CD14-positive monocyte (primary cell): Measurements from ENCODE around the gene ISY1. TPM values are rescaled to one million over a fixed set of nuclear protein-coding genes. Genes with fewer than 3 reads are reported as not detected.
"Not testable (repeated sequence)": the region's sequence is repeated elsewhere in the genome, so short reads cannot be mapped to it uniquely, and the experiment has no call there.

Experiments used
- DNase-seq, 3 donors: peaks; one replicate each; pipeline ENCODE4 v3.0.0-alpha.2; 2011 to 2022
- H2AFZ ChIP-seq: 2 replicates; pipeline ENCODE4 v1.6.0; 2012; ENCODE audit warnings: mild to moderate bottlenecking, low read depth, low read length, inconsistent platforms; ENCODE audit not compliant: insufficient read depth, poor library complexity, severe bottlenecking
- H3K27ac ChIP-seq, 2 donors: 1 replicate in 1 of 2; 2 replicates in 1 of 2; pipeline ENCODE4 v1.5.1; 2012 to 2013; ENCODE audit warnings: low read length in 2 of 2, control low read depth in 1 of 2, inconsistent platforms in 1 of 2, low read depth in 1 of 2, mild to moderate bottlenecking in 1 of 2
- H3K27me3 ChIP-seq, 2 donors: one replicate each; pipeline versions ENCODE4 v1.6.0 to v1.6.1; 2011 to 2013; ENCODE audit warnings: low read length in 2 of 2; ENCODE audit not compliant: control insufficient read depth in 2 of 2, insufficient read depth in 2 of 2
- H3K36me3 ChIP-seq, 2 donors: replicated peaks in 1 of 2; 1 replicate in 1 of 2; 2 replicates in 1 of 2; pipeline versions ENCODE4 v1.5.1 to v1.6.1; 2012 to 2013; ENCODE audit warnings: low read length in 2 of 2, control low read depth in 1 of 2, inconsistent platforms in 1 of 2, mild to moderate bottlenecking in 1 of 2; ENCODE audit not compliant: insufficient read depth in 2 of 2, control insufficient read depth in 1 of 2
- H3K4me1 ChIP-seq, 2 donors: 1 replicate in 1 of 2; 2 replicates in 1 of 2; pipeline versions ENCODE4 v1.5.1 to v1.6.1; 2012 to 2013; ENCODE audit warnings: low read length in 2 of 2, control low read depth in 1 of 2, inconsistent platforms in 1 of 2, mild to moderate bottlenecking in 1 of 2, moderate library complexity in 1 of 2; ENCODE audit not compliant: insufficient read depth in 2 of 2, control insufficient read depth in 1 of 2
- H3K4me2 ChIP-seq: replicated peaks from 2 replicates; pipeline ENCODE3; 2012; ENCODE audit warnings: low read length, moderate library complexity, mild to moderate bottlenecking; ENCODE audit not compliant: poor library complexity, severe bottlenecking; ENCODE audit errors: extremely low read depth
- H3K4me3 ChIP-seq, 3 experiments: fragments of 200-600 bp in 1 of 3; sonication (generic) in 1 of 3; replicated peaks in 1 of 3; 1 replicate in 2 of 3; 2 replicates in 1 of 3; pipeline ENCODE4 v1.5.1; 2011 to 2013; ENCODE audit warnings: low read length in 3 of 3, mild to moderate bottlenecking in 3 of 3, control low read depth in 2 of 3, low read depth in 2 of 3, inconsistent platforms in 1 of 3, moderate library complexity in 1 of 3
- H3K79me2 ChIP-seq: 2 replicates; pipeline ENCODE4 v1.6.0; 2012; ENCODE audit warnings: mild to moderate bottlenecking, control low read depth, inconsistent platforms, low read length, moderate library complexity; ENCODE audit not compliant: insufficient read depth
- H3K9ac ChIP-seq: 2 replicates; pipeline ENCODE4 v1.6.0; 2017; ENCODE audit warnings: low read length, mild to moderate bottlenecking; ENCODE audit not compliant: insufficient read depth, poor library complexity, severe bottlenecking
- H3K9me3 ChIP-seq, 2 donors: replicated peaks in 1 of 2; 1 replicate in 1 of 2; 2 replicates in 1 of 2; pipeline versions ENCODE4 v1.5.1 to v1.6.1; 2012 to 2013; ENCODE audit warnings: low read length in 2 of 2, control low read depth in 1 of 2; ENCODE audit not compliant: control insufficient read depth in 1 of 2, insufficient read depth in 1 of 2
- H4K20me1 ChIP-seq: 2 replicates; pipeline ENCODE4 v1.6.0; 2012; ENCODE audit warnings: mild to moderate bottlenecking, low read length, control low read depth, moderate library complexity; ENCODE audit not compliant: insufficient read depth
- H3K27ac Mint-ChIP-seq, 7 donors: one replicate each; pipeline ENCODE4 v1.8.0; 2020; ENCODE audit warnings: mild to moderate bottlenecking in 7 of 7, mixed read lengths in 7 of 7, moderate library complexity in 6 of 7, inconsistent platforms in 2 of 7
- H3K27me3 Mint-ChIP-seq, 3 donors: one replicate each; pipeline ENCODE4 v1.8.0; 2021 to 2022; ENCODE audit warnings: low read depth in 3 of 3, mild to moderate bottlenecking in 3 of 3, mixed read lengths in 3 of 3, moderate library complexity in 3 of 3, inconsistent platforms in 1 of 3
- H3K36me3 Mint-ChIP-seq, 2 donors: one replicate each; pipeline ENCODE4 v1.8.0; 2020; ENCODE audit warnings: mixed read lengths in 2 of 2, inconsistent platforms in 1 of 2, mild to moderate bottlenecking in 1 of 2
- H3K4me1 Mint-ChIP-seq: one replicate; pipeline ENCODE4 v1.8.0; 2020; ENCODE audit warnings: mild to moderate bottlenecking, mixed read lengths
- H3K4me3 Mint-ChIP-seq, 2 donors: one replicate each; pipeline ENCODE4 v1.8.0; 2020; ENCODE audit warnings: mild to moderate bottlenecking in 2 of 2, mixed read lengths in 2 of 2, moderate library complexity in 1 of 2
- H3K9me3 Mint-ChIP-seq, 7 donors: one replicate each; pipeline ENCODE4 v1.8.0; 2020 to 2022; ENCODE audit warnings: mixed read lengths in 7 of 7, mild to moderate bottlenecking in 6 of 7, moderate library complexity in 6 of 7, inconsistent platforms in 2 of 7
- CTCF ChIP-seq: fragments of 200-600 bp; IDR thresholded peaks from one replicate; pipeline ENCODE4 v1.8.0; 2022; ENCODE audit warnings: antibody characterized with exemption, mild to moderate bottlenecking
- WGBS: methylation state at CpG from one replicate; pipeline ENCODE4 v1.1.5; 2013; ENCODE audit warnings: missing lambda C conversion rate; ENCODE audit not compliant: insufficient coverage; 5-methylcytosine and 5-hydroxymethylcytosine counted together
- intact Hi-C, 2 donors: fragments of 100-400 bp; cut with micrococcal nuclease; formaldehyde crosslinking; loops; one replicate each; pipeline versions ENCODE4 v1.15.0 to v1.15.1; 2023
- polyA plus RNA-seq, 3 donors: library from polyadenylated mRNA; depleted of rRNA in 1 of 3; unstranded in 2 of 3; stranded (reverse) in 1 of 3; fragments of 300-500 nt in 2 of 3; fragments of >200 nt in 1 of 3; fragmentation: Illumina TruSeq in 2 of 3; gene quantifications; 1 replicate in 2 of 3; 2 replicates in 1 of 3; pipeline ENCODE4 v1.2.3, GENCODE V29; 2012 to 2021

The ISY1 gene
- polyA plus RNA-seq, 3 donors, result 25.2 to 70.7 (median 67.9) TPM

GRCh38 chr3:129161860-129162271 is 1.0 kb upstream of the ISY1 start:
- H3K4me1 Mint-ChIP-seq, result peaks cover 30% of the 10 kb centered on the region
- peak; percentile 57 for TF ChIP-seq CTCF
- Histone ChIP-seq H3K4me1 (peaks cover 30 to 33% of the 10 kb centered on the region in 2 donors), H3K27ac (peak overlapping the region; percentile 96 to 98), H3K4me3 (peak overlapping the region; percentile 78 to 88 (median 86)), H3K9me3 (no peaks in the 10 kb centered on the region), H3K4me2 (peak overlapping the region; percentile 98), H3K9ac (peak overlapping the region; percentile 86), H3K27me3 (no peaks in the 10 kb centered on the region), H3K36me3 (peaks cover 29 to 36% of the 10 kb centered on the region in 2 donors), H3K79me2 (peaks cover 36% of the 10 kb centered on the region), H4K20me1 (peaks cover 22% of the 10 kb centered on the region), H2AFZ (peak overlapping the region; percentile 85)
- intact Hi-C loops, result loop anchor here (2.0 kb wide), 2 partner anchors 21 to 87 kb away; partner anchors contain the start of genes CNBP (in 1 of the 2) and COPG1 (in 1 of the 2)
- peak overlapping the region; percentile 85 to 98 for H3K4me3 Mint-ChIP-seq
- H3K9me3 Mint-ChIP-seq, result no peaks in the 10 kb centered on the region
- WGBS, result 0% methylated on average over 6 of the region's 12 CpGs
- peak overlapping the region; percentile 98 to 100 (median 100) for H3K27ac Mint-ChIP-seq
- peaks cover 32 to 36% of the 10 kb centered on the region in 2 donors for H3K36me3 Mint-ChIP-seq
- DNase-seq, result peak in 2 of 3 donors; percentile 12 to 42
- H3K27me3 Mint-ChIP-seq, result peaks cover 0 to 2% (median 0%) of the 10 kb centered on the region in 3 donors

- Mint-ChIP-seq H3K36me3 (peaks cover 46 to 82% of the 10 kb centered on the region in 2 donors), H3K27ac (peak overlapping the region in 1 of 7 donors; percentile 68)
- peaks cover 51 to 80% of the 10 kb centered on the region in 2 donors for H3K36me3 ChIP-seq
These were observed 16.1 kb downstream of the ISY1 start for GRCh38 chr3:129144786-129145185.

GRCh38 chr3:129141011-129141410 is 19.9 kb downstream of the ISY1 start:
- H3K9me3 ChIP-seq, H3K27ac Mint-ChIP-seq, H3K9me3 Mint-ChIP-seq, H3K27me3 ChIP-seq, H2AFZ ChIP-seq, H3K79me2 ChIP-seq, H3K4me2 ChIP-seq, DNase-seq, H4K20me1 ChIP-seq, H3K4me1 ChIP-seq, H3K4me3 Mint-ChIP-seq, H3K27me3 Mint-ChIP-seq, H3K4me1 Mint-ChIP-seq, H3K9ac ChIP-seq, intact Hi-C loops, H3K4me3 ChIP-seq, H3K27ac ChIP-seq: not testable (repeated sequence)
- 100% methylated on average over 1 of the region's 5 CpGs for WGBS
- H3K36me3 ChIP-seq, result peaks cover 56 to 81% of the 10 kb centered on the region in 2 donors
- H3K36me3 Mint-ChIP-seq, result peaks cover 61 to 88% of the 10 kb centered on the region in 2 donors

More at GRCh38 chr3:129144786-129145185, 16.1 kb downstream of the ISY1 start:
- H3K4me1 ChIP-seq, result no peaks in the 10 kb centered on the region
- intact Hi-C loops, result no loop called here
- H3K27ac ChIP-seq, result no peak overlapping the region
- no peaks in the 10 kb centered on the region for H3K27me3 ChIP-seq
- Mint-ChIP-seq H3K4me1 (no peaks in the 10 kb centered on the region), H3K27me3 (no peaks in the 10 kb centered on the region), H3K9me3 (no peaks in the 10 kb centered on the region), H3K4me3 (no peak overlapping the region)
- no peak overlapping the region for H2AFZ ChIP-seq
- no peak overlapping the region for H3K4me2 ChIP-seq
- TF ChIP-seq CTCF, result no peak
- H3K9me3 ChIP-seq, result no peaks in the 10 kb centered on the region
- no peaks in the 10 kb centered on the region for H3K79me2 ChIP-seq
- H3K9ac ChIP-seq, result no peak overlapping the region
- DNase-seq, result no peak
- no peak overlapping the region for H3K4me3 ChIP-seq
- no peaks in the 10 kb centered on the region for H4K20me1 ChIP-seq
